Osteoblast (primary cell): Measurements from ENCODE around the gene ZDHHC3. TPM values are rescaled to one million over a fixed set of nuclear protein-coding genes. Genes with fewer than 3 reads are reported as not detected.

ENCODE experiments used
- DNase-seq: peaks from one replicate; pipeline ENCODE4 v3.0.0; 2011; ENCODE audit warnings: low spot score, mixed read lengths; ENCODE audit not compliant: insufficient read length; ENCODE audit errors: missing footprints
- H2AFZ ChIP-seq: 2 replicates; pipeline ENCODE4 v1.6.0; 2011; ENCODE audit warnings: mild to moderate bottlenecking, low read length
- H3K27ac ChIP-seq: 2 replicates; pipeline ENCODE4 v1.5.1; 2011; ENCODE audit warnings: mild to moderate bottlenecking, low read depth, low read length, moderate library complexity
- H3K27me3 ChIP-seq: 2 replicates; pipeline ENCODE4 v1.6.0; 2012; ENCODE audit warnings: mild to moderate bottlenecking, control low read depth, inconsistent platforms, low read length, moderate library complexity; ENCODE audit not compliant: insufficient read depth
- H3K36me3 ChIP-seq: 2 replicates; pipeline ENCODE4 v1.5.1; 2011; ENCODE audit warnings: mild to moderate bottlenecking, low read length, control low read depth, moderate library complexity; ENCODE audit not compliant: insufficient read depth
- H3K4me1 ChIP-seq: 2 replicates; pipeline ENCODE4 v1.5.1; 2011; ENCODE audit warnings: mild to moderate bottlenecking, low read length, control low read depth, moderate library complexity; ENCODE audit not compliant: insufficient read depth
- H3K4me2 ChIP-seq: 2 replicates; pipeline ENCODE4 v1.6.0; 2011; ENCODE audit warnings: mild to moderate bottlenecking, low read length; ENCODE audit not compliant: insufficient read depth
- H3K4me3 ChIP-seq: fragments of 200-600 bp; sonication (generic); 3 replicates; pipeline ENCODE4 v1.5.1; 2012; ENCODE audit warnings: mild to moderate bottlenecking, low read length, inconsistent platforms; ENCODE audit not compliant: insufficient read depth
- H3K79me2 ChIP-seq: 2 replicates; pipeline ENCODE4 v1.6.0; 2012; ENCODE audit warnings: mild to moderate bottlenecking, low read length, control low read depth, inconsistent platforms; ENCODE audit not compliant: insufficient read depth
- H3K9me3 ChIP-seq: 2 replicates; pipeline ENCODE4 v1.5.1; 2011; ENCODE audit warnings: low read depth, low read length, control low read depth
- H4K20me1 ChIP-seq: 2 replicates; pipeline ENCODE4 v1.6.0; 2012; ENCODE audit warnings: mild to moderate bottlenecking, low read length, control low read depth; ENCODE audit not compliant: insufficient read depth
- total RNA-seq: library from RNA; depleted of rRNA; stranded (reverse); fragments of >200 nt; gene quantifications from 2 replicates; pipeline ENCODE4 v1.2.3, GENCODE V29; 2012
- TF ChIP-seq, protein P1 (sequence below): IDR thresholded peaks from 2 replicates; pipeline ENCODE4 v1.5.1; 2011; ENCODE audit warnings: mild to moderate bottlenecking, low read depth, low read length, moderate library complexity; ENCODE audit errors: extremely low read depth

Gene ZDHHC3
- total RNA-seq, 1 donor: 61.2 TPM

DNA sequence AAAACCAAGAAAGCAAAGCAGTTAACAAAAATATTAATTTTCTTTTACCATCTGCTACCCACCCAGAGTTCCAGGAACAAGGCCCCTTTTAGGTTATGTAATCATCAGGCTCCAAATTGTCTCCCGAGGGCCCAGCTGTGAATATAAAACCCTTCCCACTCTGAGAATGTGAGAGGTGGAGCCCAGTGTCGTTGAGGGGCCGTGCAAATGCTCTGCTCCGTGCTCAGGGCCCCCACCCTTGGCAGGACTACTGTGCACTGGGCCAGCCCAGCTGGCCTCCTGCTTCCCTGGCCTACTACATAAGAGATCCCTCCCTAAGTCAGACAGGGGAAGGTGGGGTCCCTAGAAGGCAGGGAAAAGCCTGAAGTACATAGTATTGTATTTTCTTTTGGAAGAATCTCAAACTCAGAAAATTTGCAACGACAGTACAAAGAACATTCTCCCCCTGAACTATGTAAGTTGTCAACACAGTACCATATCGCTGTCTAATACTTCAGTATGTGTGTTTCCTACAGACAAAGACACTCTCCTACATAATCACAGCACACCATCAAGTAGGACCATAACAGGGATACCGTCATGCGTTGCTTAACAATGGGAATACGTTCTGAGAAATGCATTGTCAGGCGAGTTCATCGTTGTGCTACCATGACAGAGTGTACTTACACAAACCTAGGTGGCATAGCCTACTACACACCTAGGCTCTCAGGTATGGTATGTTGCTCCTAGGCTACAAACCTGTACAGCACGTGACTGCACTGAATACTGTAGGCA is 45.7 kb upstream of the ZDHHC3 start:
- H3K27me3 ChIP-seq: no peaks in the 10 kb centered on the region
- no peak overlapping the region for H3K27ac ChIP-seq
- H3K36me3 ChIP-seq: no peaks in the 10 kb centered on the region
- no peak for DNase-seq
- no peak overlapping the region for H2AFZ ChIP-seq
- no peak overlapping the region for H3K4me3 ChIP-seq
- H4K20me1 ChIP-seq: no peaks in the 10 kb centered on the region
- peaks cover 26% of the 10 kb centered on the region for H3K4me1 ChIP-seq
- TF ChIP-seq, protein P1, sequence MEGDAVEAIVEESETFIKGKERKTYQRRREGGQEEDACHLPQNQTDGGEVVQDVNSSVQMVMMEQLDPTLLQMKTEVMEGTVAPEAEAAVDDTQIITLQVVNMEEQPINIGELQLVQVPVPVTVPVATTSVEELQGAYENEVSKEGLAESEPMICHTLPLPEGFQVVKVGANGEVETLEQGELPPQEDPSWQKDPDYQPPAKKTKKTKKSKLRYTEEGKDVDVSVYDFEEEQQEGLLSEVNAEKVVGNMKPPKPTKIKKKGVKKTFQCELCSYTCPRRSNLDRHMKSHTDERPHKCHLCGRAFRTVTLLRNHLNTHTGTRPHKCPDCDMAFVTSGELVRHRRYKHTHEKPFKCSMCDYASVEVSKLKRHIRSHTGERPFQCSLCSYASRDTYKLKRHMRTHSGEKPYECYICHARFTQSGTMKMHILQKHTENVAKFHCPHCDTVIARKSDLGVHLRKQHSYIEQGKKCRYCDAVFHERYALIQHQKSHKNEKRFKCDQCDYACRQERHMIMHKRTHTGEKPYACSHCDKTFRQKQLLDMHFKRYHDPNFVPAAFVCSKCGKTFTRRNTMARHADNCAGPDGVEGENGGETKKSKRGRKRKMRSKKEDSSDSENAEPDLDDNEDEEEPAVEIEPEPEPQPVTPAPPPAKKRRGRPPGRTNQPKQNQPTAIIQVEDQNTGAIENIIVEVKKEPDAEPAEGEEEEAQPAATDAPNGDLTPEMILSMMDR: no peak
- no peaks in the 10 kb centered on the region for H3K79me2 ChIP-seq
- no peak overlapping the region for H3K4me2 ChIP-seq
- no peaks in the 10 kb centered on the region for H3K9me3 ChIP-seq

GRCh38 chr3:45020534-45020933 is 44.6 kb upstream of the ZDHHC3 start:
- no peaks in the 10 kb centered on the region for H4K20me1 ChIP-seq
- no peaks in the 10 kb centered on the region for H3K27me3 ChIP-seq
- no peak overlapping the region for H3K27ac ChIP-seq
- no peak overlapping the region for H2AFZ ChIP-seq
- no peak overlapping the region for H3K4me3 ChIP-seq
- H3K9me3 ChIP-seq: no peaks in the 10 kb centered on the region
- no peak for DNase-seq
- H3K79me2 ChIP-seq: no peaks in the 10 kb centered on the region
- no peaks in the 10 kb centered on the region for H3K36me3 ChIP-seq
- peaks cover 14% of the 10 kb centered on the region for H3K4me1 ChIP-seq
- TF ChIP-seq, protein P1: no peak
- no peak overlapping the region for H3K4me2 ChIP-seq

GRCh38 chr3:45017821-45018220 is 41.8 kb upstream of the ZDHHC3 start:
- Histone ChIP-seq H2AFZ (no peak overlapping the region), H3K36me3 (peaks cover 8% of the 10 kb centered on the region), H3K27ac (no peak overlapping the region), H3K4me2 (no peak overlapping the region), H4K20me1 (no peaks in the 10 kb centered on the region), H3K9me3 (no peaks in the 10 kb centered on the region), H3K4me1 (peaks cover 4% of the 10 kb centered on the region), H3K79me2 (no peaks in the 10 kb centered on the region), H3K27me3 (no peaks in the 10 kb centered on the region), H3K4me3 (no peak overlapping the region)
- TF ChIP-seq, protein P1: no peak
- DNase-seq: no peak

DNA sequence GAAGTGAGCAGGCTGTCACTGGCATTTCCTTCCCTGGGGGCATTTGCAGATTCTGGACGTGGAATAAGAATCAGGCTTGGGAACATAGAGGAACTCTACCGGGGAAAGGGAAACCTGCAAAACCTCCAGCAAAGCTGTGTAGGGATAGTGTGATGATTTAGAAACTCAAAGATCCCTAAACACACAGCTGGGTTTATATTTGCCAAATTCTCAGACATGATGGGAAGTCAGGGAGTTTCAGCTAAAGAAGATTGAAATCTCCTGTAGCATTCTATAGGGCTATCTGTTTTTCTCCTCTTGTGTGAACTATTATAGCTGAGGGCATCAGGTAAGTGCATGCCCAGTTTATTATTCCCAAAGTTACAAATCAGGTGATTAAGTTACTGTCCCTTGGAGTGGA is 40.9 kb upstream of the ZDHHC3 start:
- TF ChIP-seq, protein P1: no peak
- Histone ChIP-seq H4K20me1 (no peaks in the 10 kb centered on the region), H3K27me3 (no peaks in the 10 kb centered on the region), H2AFZ (no peak overlapping the region), H3K4me1 (peaks cover 13% of the 10 kb centered on the region), H3K79me2 (no peaks in the 10 kb centered on the region), H3K36me3 (peaks cover 8% of the 10 kb centered on the region), H3K4me2 (no peak overlapping the region), H3K9me3 (no peaks in the 10 kb centered on the region), H3K27ac (no peak overlapping the region), H3K4me3 (no peak overlapping the region)
- DNase-seq: no peak
